Glomerular endothelial cell (primary cell): ENCODE data around the gene TMEM179B. TPM values are rescaled to one million over a fixed set of nuclear protein-coding genes. Genes with fewer than 3 reads are reported as not detected.

Experiments used
- DNase-seq: peaks from one replicate; pipeline ENCODE4 v3.0.0-alpha.2; 2011; ENCODE audit warnings: low read depth, low spot score; ENCODE audit errors: extremely low read depth
- total RNA-seq: library from RNA; depleted of rRNA; stranded (reverse); fragments of >200 nt; gene quantifications from 2 replicates; pipeline ENCODE4 v1.2.3, GENCODE V29; 2015

The TMEM179B gene
- total RNA-seq, 1 donor from 2014 or later, result 65.4 TPM

GRCh38 chr11:62831520-62832335 lies 44.5 kb downstream of the TMEM179B start, which contains the start of gene STX5:
STX5 (minus strand) TSS chr11:62832051; CDS start chr11:62831243, 808 bp downstream.
- peak; percentile 94 for DNase-seq

GRCh38 chr11:62832336-62833234 lies 45.4 kb downstream of the TMEM179B start, which contains the start of gene TEX54:
TEX54 (minus strand) TSS chr11:62832841.
- DNase-seq, result no peak

GRCh38 chr11:62835336-62835735 lies 48.1 kb downstream of the TMEM179B start:
- DNase-seq, result no peak

- DNase-seq, result no peak
Observed at GRCh38 chr11:62839050-62839945, 52.1 kb downstream of the TMEM179B start, which contains the start of gene WDR74. WDR74 (minus strand) TSS chr11:62839590; CDS start chr11:62839570, 20 bp downstream.

Other genes starting within 250 kb of the TMEM179B start
- gene AHNAK, start 240.6 kb upstream of the TMEM179B start, total RNA-seq, result 562 and 666 TPM in 2 replicates
- gene EEF1G, start 213.5 kb upstream of the TMEM179B start, total RNA-seq, result 1,186 and 1,947 TPM in 2 replicates
- gene TUT1, start 195.9 kb upstream of the TMEM179B start, total RNA-seq, result 12.8 and 16.8 TPM in 2 replicates
- 143 and 154 TPM in 2 replicates for gene MTA2, start 185.5 kb upstream of the TMEM179B start, total RNA-seq
- gene EML3, start 174.6 kb upstream of the TMEM179B start, total RNA-seq, result 33.2 and 83.2 TPM in 2 replicates
- 1.4 and 2.3 TPM in 2 replicates for gene ROM1, start 174.1 kb upstream of the TMEM179B start, total RNA-seq
- 38.3 and 42.5 TPM in 2 replicates for gene B3GAT3, start 165.4 kb upstream of the TMEM179B start, total RNA-seq
- gene GANAB, start 140.8 kb upstream of the TMEM179B start, total RNA-seq, result 295 and 372 TPM in 2 replicates
- gene INTS5, start 134.1 kb upstream of the TMEM179B start, total RNA-seq, result 29.0 and 29.5 TPM in 2 replicates
- gene C11orf98, start 122.2 kb upstream of the TMEM179B start, total RNA-seq, result 49.7 and 56.8 TPM in 2 replicates
- 2.4 and 2.5 TPM in 2 replicates for gene CSKMT, start 122.1 kb upstream of the TMEM179B start, total RNA-seq
- 7.8 and 9.9 TPM in 2 replicates for gene UQCC3, start 115.7 kb upstream of the TMEM179B start, total RNA-seq
- 2.1 and 7.1 TPM in 2 replicates for gene LBHD1, start 115.1 kb upstream of the TMEM179B start, total RNA-seq
- gene UBXN1, start 108.3 kb upstream of the TMEM179B start, total RNA-seq, result 134 and 162 TPM in 2 replicates
- gene LRRN4CL, start 97.9 kb upstream of the TMEM179B start, total RNA-seq, result not detected in 2 replicates
- gene BSCL2, start 80.0 kb upstream of the TMEM179B start, total RNA-seq, result 34.8 and 36.4 TPM in 2 replicates
- gene GNG3, start 79.7 kb upstream of the TMEM179B start, total RNA-seq, result not detected in 2 replicates
- 13.2 and 23.6 TPM in 2 replicates for gene HNRNPUL2, start 59.9 kb upstream of the TMEM179B start, total RNA-seq
- 34.9 and 35.2 TPM in 2 replicates for gene TTC9C, start 58.9 kb upstream of the TMEM179B start, total RNA-seq
- gene ZBTB3, start 33.2 kb upstream of the TMEM179B start, total RNA-seq, result 7.2 and 12.6 TPM in 2 replicates
- 75.5 and 88.6 TPM in 2 replicates for gene POLR2G, start 25.8 kb upstream of the TMEM179B start, total RNA-seq
- 20.6 and 21.8 TPM in 2 replicates for gene TAF6L, start 16.0 kb upstream of the TMEM179B start, total RNA-seq
- gene TMEM223, start 4.6 kb downstream of the TMEM179B start, total RNA-seq, result 16.8 and 23.2 TPM in 2 replicates
- gene NXF1, start 18.0 kb downstream of the TMEM179B start, total RNA-seq, result 38.1 and 63.2 TPM in 2 replicates
- 36.7 and 37.1 TPM in 2 replicates for gene STX5, start 44.6 kb downstream of the TMEM179B start, total RNA-seq
- gene TEX54, start 45.4 kb downstream of the TMEM179B start, total RNA-seq, result not detected in 2 replicates
- 32.3 and 37.5 TPM in 2 replicates for gene WDR74, start 52.2 kb downstream of the TMEM179B start, total RNA-seq
- gene SLC3A2, start 93.5 kb downstream of the TMEM179B start, total RNA-seq, result 128 and 157 TPM in 2 replicates
- not detected in 2 replicates for gene CHRM1, start 134.0 kb downstream of the TMEM179B start, total RNA-seq
- gene SLC22A6, start 197.6 kb downstream of the TMEM179B start, total RNA-seq, result not detected in 2 replicates
- not detected in 2 replicates for gene SLC22A8, start 228.4 kb downstream of the TMEM179B start, total RNA-seq